ENCODE data around the gene FAT1.

The FAT1 gene

DNA sequence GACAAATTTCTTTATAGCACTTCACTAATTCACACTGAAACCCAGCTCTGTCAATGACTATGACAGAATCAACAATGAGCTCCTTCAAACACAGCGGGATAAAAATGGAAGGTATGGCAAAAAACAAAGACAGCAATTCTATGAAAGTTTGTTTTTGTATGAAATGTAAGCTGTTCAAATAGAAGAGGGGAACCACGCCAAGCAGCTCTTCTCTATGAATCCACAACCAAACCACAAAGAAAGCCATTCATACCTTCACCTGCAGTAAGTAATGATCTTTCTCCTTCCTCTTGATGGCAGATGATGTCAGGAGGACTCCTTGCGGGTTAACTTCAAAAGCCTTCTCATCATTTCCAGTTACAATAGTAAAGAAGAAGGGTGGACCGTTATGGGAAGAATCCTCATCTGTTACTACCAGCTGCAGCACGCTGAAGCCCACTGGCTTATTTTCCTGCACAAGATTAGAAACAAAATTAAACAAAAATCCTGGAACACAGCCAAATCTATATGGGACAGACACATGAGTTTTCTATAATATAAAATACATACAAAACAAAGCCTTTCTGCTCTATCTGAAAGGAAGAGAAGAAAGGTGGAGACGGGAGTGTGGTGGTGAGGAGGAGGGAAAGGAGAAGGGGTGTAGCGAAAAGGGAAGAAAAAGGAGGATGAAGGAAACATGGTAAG lies 119.4 kb downstream of the FAT1 start:
- no peak for DNase-seq

DNA sequence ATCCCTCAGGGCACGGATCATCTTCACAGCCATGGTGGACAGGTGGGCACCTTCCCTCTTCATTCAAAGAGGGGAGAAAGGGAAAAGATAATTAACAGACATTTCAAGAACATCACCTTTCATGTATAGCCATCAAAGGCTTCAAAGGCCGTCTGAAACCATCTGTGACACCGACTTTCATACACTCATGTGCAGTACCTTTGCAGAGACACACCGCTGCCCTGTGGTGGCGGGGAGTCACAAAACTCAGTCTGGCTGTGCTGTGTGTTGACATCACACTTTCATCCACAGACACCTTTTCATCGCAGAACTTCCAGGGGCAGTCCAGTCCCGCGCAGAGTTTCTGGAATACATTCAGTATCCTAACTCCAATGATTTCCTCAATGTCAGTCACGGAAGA lies 120.7 kb downstream of the FAT1 start:
- DNase-seq: no peak

DNA sequence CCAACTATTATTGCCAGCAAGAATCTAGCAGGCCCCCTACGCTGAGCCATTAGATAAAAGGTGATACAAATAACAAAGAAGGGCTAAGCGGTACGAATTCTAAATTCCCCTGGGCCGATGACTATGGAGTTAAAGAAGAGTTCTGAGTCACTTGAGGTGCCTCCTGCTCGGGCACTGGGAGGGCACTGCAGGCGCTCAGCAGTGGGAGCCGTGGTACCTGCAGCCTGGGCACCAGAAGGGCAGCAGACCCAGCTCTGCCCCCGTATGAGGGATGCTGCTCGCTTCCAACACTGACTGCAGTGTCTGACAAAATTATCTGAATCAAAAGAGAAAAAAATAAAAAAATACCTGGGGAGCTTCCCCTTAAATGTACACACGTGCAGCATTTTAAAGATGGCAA lies 124.2 kb downstream of the FAT1 start:
- DNase-seq: no peak

DNA sequence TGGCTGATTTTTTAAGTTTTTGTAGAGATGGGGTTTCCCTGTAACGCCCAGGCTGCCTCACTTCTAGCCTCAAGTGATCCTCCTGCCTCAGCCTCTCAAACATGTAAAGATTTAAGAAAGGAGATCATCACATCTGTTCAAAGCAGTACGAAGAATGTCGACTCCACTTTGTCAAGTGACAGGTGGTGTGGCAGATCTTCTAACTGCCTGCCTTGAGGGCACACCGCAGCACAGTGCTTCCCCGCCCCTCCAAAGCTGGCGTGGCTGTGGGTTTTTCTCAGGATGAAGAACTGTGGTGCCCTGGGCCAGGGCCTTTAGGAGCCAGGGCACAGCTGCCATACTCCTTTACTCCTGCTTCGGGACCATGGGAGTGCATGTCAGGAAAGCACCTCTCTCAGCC lies 125.0 kb downstream of the FAT1 start:
- no peak for DNase-seq

DNA sequence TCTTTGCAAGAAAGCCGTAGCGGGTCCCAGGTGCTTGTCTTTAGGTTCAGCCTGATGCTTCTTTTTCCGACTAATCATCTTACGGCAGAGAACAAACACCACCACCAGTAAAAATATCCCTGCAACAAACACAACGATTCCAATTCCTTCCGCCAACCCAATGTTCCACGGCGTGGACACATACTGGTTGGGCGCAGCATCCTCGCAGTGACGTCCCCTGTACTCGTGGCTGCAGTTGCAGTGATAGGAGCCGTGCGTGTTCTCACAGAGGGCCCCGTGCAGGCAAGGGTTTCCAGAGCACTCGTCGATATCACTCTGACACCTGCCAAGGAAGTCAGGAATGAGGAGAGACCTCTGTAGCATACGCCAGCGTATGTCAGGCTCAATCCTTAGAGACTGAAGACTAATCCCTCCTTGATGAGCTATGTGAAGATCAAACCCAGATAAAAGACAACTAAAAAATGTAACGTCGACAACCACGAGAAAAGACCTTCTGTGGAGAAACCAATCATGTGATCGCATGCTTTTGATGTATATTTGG lies 126.7 kb downstream of the FAT1 start:
- no peak for DNase-seq

DNA sequence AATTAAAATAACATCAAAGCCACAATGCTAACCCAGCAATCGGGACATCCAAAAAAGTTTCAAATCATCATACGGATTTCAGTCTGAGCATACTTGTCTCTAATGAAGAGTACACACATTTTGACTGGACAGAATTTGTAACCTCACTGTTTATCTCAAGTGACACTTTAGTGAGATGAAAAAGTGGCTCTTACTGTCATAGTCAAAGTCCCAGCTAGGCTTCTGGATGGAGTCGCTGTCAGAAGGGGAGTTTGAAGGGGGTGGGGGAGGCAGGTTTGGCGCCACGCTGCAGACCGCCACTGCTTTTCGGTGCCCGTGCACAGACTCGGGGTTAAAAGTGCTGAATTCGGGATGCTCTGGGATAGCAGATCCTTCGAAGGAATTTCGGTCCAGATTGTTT lies 127.3 kb downstream of the FAT1 start:
- DNase-seq: no peak

DNA sequence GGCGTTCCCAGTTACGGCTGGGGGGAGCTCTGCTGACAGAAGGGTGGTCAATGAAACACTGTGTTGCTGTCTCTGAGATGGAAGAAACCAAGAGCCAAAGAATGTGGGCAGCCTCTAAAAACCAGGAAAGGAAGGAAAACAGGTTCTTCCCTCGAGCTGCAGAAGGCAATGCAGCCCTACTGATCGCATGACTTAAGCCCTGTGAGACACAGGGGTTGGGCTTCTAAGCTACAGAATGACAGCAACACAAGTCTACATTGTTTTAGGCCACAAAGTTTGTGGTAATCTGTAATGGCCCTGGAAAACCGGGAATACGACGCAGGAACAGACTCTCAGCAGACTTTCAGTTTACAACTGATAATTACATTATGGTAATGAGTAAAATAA lies 130.1 kb downstream of the FAT1 start:
- DNase-seq: no peak

DNA sequence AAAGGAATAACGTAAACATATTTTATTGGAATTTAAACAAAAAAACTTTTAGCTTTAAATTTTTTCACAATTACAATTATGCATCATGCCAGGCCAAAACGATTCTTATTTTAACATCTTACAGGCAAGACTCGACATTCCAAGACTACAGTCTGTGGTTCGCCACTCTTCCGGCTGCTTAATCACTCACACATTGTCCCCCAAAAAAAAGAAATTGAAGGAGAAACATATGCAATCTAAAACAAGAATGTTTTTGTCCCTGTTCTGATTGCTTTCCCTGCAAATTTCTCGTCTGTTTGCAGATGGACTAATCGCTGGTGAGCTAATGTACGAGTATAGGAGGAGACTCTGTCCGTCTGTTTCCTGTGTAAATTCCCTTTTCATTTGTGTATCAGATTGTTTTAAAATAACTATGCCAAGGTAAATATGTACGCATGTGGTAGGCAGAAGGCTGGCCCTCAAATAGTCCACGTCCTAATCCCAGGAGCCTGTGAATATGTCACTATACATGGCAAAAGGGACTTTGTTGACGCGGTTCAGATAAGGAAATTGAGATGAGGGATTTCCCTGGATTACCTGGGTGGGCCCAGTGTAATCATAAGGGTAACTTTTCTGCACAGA lies 130.6 kb downstream of the FAT1 start:
- no peak for DNase-seq

DNA sequence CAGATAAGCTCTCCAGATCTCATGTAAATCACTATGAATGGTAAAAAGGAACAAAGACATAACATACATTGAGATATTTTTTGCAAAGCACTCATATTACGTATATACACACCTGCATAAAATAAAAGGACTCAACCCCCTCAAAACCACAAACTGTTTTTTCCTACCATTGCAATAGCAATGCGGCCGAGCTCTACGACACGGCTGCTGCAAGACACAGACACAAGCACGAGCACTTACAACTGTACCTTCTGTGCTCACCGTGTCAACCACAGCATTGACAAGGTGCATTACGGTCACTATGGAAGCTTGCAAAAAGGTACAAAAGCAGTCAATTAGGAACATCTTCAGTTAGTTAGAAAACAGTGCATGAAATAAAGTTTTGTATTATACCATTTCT lies 131.2 kb downstream of the FAT1 start:
- DNase-seq: no peak

DNA sequence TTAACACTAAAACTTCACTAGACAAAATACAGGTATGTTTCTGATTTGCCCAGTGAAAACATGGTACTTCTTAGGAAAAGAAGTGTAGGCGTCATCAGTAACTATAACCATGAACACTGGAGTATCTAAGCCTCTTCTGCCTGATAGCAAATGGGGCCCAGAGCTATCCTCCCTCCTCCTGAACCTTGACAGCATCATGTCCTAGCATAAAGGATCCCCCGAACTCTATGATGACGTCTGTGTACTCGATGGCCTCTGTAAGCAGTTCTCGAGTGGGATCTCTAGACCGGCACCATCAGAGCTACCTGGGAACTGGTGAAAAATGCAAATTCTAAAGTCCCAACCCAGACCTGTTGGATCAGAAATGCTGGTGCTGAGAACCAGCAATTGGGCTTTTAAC lies 132.0 kb downstream of the FAT1 start:
- no peak for DNase-seq

DNA sequence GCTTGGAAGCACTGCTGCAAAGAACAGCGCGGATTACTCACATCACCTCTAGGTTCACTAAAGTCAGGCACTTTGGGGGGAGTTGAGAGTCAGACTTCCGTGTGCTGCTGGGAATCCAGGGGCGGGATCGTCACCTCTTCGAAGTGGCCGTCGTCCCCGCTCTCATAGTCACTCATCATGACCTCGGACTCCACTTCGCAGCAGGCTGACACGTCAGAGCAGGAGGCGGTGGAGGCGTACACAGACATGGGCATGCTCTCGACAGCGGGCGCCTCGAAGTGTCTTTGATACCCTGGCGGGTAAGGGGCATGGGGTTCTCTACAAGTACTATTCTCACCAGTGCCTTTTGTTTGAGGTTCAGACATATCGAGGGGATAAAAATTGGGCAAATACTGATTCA lies 135.2 kb downstream of the FAT1 start:
- no peak for DNase-seq

DNA sequence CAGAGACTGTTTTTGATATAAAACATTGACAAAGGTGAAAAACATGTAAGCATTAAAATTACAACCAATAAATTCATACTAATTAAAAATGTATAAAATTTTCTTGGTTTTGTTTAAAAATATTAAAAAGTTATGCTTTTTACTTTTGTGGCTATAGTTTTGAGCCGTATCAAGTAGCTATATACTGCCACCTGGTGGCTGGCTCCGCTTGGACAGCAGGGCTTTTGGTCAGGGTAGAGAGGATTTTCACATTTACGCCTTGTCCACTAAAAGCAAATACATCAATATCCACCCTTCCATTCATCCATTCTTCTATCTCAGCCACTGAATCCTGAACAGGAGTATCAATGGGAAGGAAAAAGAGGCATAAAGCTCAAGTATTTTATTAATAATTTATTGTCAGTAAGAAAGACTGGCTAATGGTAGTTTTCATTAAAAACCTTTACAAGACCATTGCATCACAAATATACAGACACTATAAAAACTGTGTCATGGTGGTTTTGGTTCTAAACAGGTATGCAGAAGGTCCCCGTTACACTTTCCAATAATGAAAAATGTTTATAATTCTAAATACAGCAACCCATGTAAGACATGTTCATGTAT lies 136.1 kb downstream of the FAT1 start:
- DNase-seq: peak; percentile 57

DNA sequence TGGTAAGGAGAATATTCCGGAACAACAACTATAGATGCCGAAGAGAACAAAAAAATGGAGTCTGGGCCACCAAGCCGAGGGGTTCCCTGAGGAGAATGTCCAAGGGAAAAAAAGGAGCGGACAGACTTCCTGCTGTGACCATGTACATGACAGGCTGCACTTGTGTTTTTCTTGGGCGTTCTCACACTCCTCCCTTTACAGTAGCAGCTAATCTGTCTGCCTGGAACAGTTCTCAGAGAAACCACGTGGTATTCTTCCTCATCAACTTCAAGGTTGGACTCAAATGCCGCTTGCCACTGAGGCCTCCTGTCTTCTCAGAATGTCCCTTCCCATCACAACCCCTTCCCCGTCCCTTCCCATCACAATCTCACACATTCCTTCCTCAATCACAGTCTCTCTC lies 137.5 kb downstream of the FAT1 start:
- no peak for DNase-seq

DNA sequence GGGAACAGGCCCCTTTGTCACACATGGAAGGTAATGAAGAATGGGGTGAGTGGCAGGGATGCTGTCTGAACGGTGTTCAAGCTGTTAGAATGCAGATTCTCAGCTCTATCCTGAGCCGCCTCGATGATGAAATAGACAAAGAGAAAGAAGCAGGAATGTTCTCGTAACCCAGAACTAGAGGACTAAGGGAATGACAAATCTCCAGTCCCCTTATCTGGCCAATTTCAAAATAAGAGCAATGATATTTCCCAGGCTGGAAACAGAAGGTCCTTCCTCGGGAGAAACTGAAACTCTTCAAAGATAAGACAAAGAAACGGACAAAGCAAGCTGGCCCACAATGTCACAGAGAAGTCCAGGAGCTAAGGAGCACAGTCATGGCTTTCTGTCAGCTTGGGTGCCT lies 138.7 kb downstream of the FAT1 start:
- no peak for DNase-seq

DNA sequence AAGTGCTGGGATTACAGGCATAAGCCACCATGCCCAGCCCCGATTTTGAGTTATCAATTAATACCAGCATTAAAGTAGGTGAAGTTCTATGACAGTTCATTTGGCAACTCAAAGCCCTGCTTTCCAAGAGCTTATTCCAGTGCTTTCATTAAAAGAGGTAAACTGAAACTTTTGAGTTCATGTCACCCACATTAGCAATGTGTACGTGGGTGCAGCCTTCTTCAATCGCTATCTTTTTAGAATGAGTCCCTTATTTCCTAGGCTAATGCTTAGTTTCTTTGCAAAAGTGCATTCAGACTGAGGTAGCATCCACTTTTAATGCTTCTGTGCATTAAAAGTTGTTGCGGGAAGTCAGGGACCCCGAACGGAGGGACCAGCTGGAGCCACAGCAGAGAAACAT lies 142.2 kb downstream of the FAT1 start:
- DNase-seq: no peak

DNA sequence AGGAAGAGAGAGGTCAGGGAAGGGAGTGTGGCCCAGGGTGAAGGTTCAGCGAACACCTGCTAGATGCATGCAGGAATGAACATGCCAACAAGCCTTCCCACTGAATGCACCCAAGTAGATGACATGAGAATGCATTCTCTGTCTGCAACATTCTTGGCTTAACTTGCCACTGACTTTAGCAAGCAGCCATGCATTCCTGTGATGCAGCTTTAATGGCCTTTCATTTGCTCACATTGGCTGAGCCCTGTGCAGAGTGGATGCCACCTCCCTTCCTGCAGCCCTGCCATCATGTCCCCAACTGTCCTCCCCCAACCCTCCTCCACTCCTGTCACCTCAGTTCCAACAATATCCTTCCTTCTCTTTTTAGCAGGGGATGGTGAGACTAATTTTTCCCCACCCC lies 143.0 kb downstream of the FAT1 start:
- DNase-seq: no peak

DNA sequence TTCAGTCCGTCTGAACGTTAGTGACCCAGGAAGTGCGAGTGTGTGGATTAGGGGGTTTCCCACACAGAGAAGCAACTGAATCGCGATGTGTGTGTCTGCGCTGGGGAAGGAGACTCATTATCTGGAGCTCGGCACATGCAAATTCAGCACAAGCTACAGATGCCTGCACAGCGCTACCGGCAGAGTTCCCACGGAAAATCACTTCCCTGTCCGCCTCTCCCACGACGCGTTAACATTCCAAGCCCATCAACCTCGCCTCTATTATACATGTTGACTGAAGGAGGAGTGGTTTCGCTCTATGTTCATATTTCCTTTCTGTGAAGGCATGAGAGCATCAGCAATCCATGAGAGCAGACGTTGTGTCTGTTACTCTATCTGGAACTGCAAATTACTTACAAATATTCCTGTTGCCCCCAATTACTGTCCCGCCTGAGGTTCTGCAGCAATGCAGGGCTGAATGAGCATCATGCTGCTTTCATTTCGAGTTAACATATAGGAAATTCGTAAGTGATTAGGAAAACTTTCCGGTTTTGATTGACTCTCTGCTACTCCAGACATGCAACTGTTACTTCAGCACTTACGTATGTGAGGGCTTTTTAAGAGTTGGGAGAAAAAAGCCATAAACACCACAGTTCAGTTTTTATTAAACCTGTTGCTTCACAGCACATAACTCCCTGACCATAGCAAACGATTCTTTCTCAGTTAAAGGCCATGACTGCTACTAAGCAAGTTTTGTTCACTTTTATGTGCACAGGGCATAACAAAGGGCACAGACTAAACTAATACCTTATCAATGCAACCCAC lies 153.3 kb downstream of the FAT1 start:
- DNase-seq: no peak

DNA sequence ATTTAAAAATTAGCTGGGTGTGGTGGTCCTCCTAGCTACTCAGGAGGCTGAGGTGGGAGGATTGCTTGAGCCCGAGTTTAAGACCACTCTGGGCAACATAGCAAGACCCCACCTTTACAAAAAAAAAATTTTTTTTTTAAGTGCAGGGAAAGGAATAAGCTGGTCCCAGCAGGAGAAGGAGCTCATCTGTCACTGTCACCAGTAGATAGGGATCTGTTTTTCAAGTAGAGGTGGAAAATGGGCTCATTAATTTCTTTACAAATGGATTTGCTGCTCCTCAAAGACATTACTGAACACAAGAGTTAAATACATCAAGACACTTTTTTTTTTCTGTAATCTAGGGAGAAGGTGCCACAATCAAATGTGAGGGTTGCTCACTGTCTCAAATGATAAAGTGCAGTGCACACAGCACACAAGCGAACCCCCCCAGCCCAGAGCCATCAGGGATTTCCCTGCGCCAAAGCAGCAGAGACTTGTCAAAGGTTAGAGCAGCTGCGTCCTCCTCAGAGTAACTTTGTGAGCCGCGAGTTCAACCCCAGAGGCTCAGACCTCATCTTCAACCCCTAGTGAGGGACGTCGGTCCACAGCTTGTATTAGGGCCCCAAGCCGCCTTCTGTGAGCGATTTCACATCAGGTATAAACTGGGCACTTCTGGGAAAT lies 154.0 kb downstream of the FAT1 start:
- no peak for DNase-seq

DNA sequence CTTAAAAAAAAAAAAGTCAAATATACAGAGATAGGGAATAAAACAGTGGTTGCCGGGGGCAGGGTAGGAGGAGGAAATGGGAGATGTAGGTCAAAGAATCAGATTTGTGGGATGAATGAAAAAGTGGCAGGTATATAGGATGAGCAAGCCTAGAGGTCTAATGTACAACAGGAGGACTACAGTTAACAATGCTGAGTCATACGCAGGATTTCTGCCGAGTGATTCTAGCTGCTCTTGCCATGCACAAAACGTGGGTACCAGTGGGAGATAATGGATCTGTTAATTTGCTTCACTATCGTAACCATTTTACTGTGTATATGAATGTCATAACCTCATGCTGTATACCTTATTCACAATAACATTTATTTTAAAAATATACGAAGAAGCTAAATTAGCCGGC lies 157.6 kb downstream of the FAT1 start:
- no peak for DNase-seq

DNA sequence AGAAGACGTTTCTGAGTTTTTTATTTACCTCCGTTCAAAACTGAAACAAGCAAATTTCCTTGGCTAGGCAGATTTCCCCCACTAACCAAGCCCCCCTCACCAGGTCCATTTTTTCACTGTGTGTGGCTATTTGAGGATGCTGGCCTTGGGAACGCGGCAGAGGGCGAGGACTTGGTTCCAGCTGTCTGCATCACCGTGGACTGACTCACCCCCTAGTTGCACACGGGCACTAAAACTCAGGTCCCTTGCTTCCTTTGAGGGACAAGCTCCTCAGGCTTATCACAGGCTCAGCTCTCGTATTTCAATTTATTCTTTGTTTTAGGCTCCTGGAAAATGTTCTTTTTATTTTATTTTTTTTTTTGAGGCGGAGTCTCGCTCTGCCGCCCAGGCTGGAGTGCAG lies 159.9 kb downstream of the FAT1 start:
- no peak for DNase-seq

DNA sequence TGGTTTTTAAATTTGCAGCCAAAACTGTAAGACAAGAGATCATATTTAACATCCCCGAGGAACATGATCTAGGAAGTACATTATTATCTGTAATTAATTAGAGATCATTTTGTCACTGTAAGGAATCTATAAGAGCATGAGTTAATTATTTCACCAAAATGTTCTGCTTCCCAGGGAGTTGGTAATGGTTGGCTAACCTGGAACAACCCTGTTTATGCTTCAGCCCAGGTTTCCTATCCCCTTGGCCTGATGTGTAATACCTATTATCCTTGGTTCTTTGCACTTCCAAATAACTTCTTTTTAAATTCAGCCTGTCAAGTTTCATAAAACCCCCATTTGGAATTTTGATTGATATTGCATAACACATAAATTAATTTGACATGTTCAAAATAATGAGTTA lies 161.9 kb downstream of the FAT1 start:
- no peak for DNase-seq

DNA sequence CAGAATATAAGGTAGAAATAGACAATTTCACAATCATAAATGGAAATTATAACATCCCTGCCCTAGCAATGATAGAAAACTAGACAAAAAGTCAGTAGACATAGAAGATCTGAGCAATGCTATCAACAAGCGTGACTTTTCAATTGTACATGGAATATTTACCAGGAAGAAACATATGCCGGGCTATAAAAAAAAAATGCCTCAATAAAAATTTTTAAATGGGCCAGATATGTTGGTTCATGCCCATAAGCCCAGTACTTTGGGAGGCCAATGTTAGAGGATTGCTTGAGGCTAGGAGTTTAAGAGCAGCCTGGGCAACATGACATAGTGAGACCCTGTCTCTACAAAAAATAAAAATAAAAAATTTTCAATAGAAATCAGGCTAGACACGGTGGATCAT lies 163.0 kb downstream of the FAT1 start:
- no peak for DNase-seq

DNA sequence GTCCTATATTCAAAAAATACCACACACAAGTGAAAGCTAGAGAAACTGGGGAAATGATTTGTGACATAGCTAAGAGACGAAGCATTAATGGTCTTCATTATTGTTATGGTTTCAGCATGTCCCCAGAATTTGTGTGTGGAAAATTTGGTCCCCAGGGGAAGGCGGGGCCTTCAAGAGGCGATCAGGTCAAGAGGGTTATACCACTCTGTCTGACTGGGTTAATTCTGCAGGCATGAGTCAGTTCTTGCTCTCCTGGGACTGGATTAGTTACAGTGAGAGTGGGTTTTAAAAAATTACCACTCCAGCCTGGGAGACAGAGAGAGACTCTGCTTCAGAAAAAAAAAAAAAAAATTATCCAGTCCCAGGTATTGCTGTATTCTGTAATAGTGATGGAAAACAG lies 166.2 kb downstream of the FAT1 start:
- DNase-seq: no peak
